Activated CD8-positive, alpha-beta T cell treated with anti-CD3 and anti-CD28 coated beads for 36 hours (primary cell): Measurements from ENCODE around the gene LMX1B. TPM values are rescaled to one million over a fixed set of nuclear protein-coding genes. Genes with fewer than 3 reads are reported as not detected.
A peak's percentile ranks its signal among the peaks of the same experiment; 100 is the strongest.
"Not testable (repeated sequence)": the region's sequence is repeated elsewhere in the genome, so short reads cannot be mapped to it uniquely, and the experiment has no call there.

Source experiments
- ATAC-seq: fragments of 200-7000 bp; cut with Tn5 transposase; one replicate; pipeline ENCODE4 v1.10.0; 2021; ENCODE audit warnings: mild to moderate bottlenecking, moderate library complexity
- CTCF ChIA-PET: fragments of 350-600 bp; sonication (Branson Sonifier 250); formaldehyde crosslinking; loops from one replicate; lab custom pipeline; 2021; ENCODE audit warnings: antibody characterized with exemption; lab: Charles Lee
- POLR2A ChIA-PET: fragments of 350-600 bp; sonication (Branson Sonifier 250); formaldehyde crosslinking; loops from one replicate; lab custom pipeline; 2021; ENCODE audit warnings: antibody characterized with exemption; lab: Charles Lee
- DNase-seq: peaks from one replicate; pipeline ENCODE4 v3.0.0-alpha.2; 2020
- H3K27ac Mint-ChIP-seq: one replicate; pipeline ENCODE4 v1.8.0; 2021; ENCODE audit warnings: mild to moderate bottlenecking, mixed read lengths
- H3K27me3 Mint-ChIP-seq: one replicate; pipeline ENCODE4 v1.8.0; 2021; ENCODE audit warnings: mixed read lengths
- H3K36me3 Mint-ChIP-seq: one replicate; pipeline ENCODE4 v1.8.0; 2021; ENCODE audit warnings: low read depth, mixed read lengths
- H3K4me1 Mint-ChIP-seq: one replicate; pipeline ENCODE4 v1.8.0; 2021; ENCODE audit warnings: low read depth, mixed read lengths
- H3K4me3 Mint-ChIP-seq: one replicate; pipeline ENCODE4 v1.8.0; 2021; ENCODE audit warnings: mild to moderate bottlenecking, moderate library complexity, mixed read lengths
- H3K9me3 Mint-ChIP-seq: one replicate; pipeline ENCODE4 v1.8.0; 2021; ENCODE audit warnings: mixed read lengths
- CTCF ChIP-seq: fragments of 200-600 bp; IDR thresholded peaks from one replicate; pipeline ENCODE4 v1.8.0; 2022; ENCODE audit warnings: antibody characterized with exemption, mild to moderate bottlenecking
- intact Hi-C: fragments of 100-400 bp; cut with micrococcal nuclease; formaldehyde crosslinking; loops from one replicate; pipeline ENCODE4 v1.10.0; 2022
- total RNA-seq, 2 experiments: library from RNA; stranded (reverse); gene quantifications; one replicate each; pipeline ENCODE4 v1.2.3, GENCODE V29; 2021

The LMX1B gene
- total RNA-seq, 2 experiments from 2014 or later, result not detected

GRCh38 chr9:126724226-126724625 lies 110.5 kb downstream of the LMX1B start:
- DNase-seq (no peak), ATAC-seq (no peak)
- no peaks in the 10 kb centered on the region for H3K36me3 Mint-ChIP-seq
- TF ChIP-seq CTCF, result no peak
- POLR2A ChIA-PET, result interaction anchor here (0.8 to 1.8 kb wide), 2 partner anchors 8 to 19 kb away, joined by 3 to 5 read pairs; no protein-coding TSS in a partner anchor
- H3K27me3 Mint-ChIP-seq, result no peaks in the 10 kb centered on the region
- peak overlapping the region; percentile 79 for H3K4me3 Mint-ChIP-seq
- H3K9me3 Mint-ChIP-seq, result no peaks in the 10 kb centered on the region
- CTCF ChIA-PET, result interaction anchor here (1.0 to 2.2 kb wide), 3 partner anchors 18 to 58 kb away, joined by 4 to 16 read pairs (median 5); no protein-coding TSS in a partner anchor
- no peak overlapping the region for H3K27ac Mint-ChIP-seq
- H3K4me1 Mint-ChIP-seq, result peaks cover 35% of the 10 kb centered on the region
- intact Hi-C loops, result no loop called here

DNA sequence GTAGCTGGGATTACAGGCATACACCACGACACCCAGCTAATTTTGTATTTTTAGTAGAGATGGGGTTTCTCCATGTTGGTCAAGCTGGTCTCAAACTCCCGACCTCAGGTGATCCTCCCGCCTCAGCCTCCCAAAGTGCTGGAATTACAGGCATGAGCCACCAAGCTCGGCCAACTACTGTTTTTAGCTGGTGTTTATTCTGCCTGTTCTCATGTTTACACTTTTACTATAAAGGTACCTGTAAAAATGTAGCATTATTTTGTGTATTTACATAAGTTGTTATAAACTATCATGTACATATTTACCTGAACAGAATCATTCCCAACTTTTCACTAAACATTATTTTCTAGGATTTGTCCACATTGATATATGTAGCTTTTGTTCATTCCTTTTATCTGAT lies 111.8 kb downstream of the LMX1B start:
- intact Hi-C loops, H3K36me3 Mint-ChIP-seq, DNase-seq, H3K27ac Mint-ChIP-seq, ATAC-seq, H3K27me3 Mint-ChIP-seq, H3K9me3 Mint-ChIP-seq, H3K4me3 Mint-ChIP-seq: not testable (repeated sequence)
- peaks cover 23% of the 10 kb centered on the region for H3K4me1 Mint-ChIP-seq
- ChIA-PET POLR2A (interaction anchor here (0.5 kb wide), 1 partner anchor 10 kb away, joined by 5 read pairs; no protein-coding TSS in a partner anchor), CTCF (interaction anchor here (1.2 to 4.0 kb wide), 2 partner anchors 19 to 23 kb away, joined by 4 to 17 read pairs; no protein-coding TSS in a partner anchor)

DNA sequence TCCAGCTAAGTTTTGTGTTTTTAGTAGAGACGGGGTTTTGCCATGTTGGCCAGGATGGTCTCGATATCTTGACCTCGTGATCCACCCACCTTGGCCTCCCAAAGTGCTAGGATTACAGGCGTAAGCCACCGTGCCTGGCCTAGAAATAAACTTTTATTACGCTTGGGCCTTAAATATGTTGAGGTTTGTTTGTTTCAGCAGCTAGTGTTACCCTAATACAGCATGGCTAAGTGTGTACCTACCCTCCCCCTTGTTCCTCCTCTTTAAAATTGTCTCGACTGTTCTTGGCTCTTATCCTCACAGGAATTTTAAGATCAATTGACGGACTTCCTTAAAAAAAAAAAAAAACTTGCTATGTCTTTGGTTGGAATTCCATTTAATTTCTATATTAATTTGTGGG lies 114.5 kb downstream of the LMX1B start:
- H3K36me3 Mint-ChIP-seq, H3K27ac Mint-ChIP-seq, H3K9me3 Mint-ChIP-seq, H3K27me3 Mint-ChIP-seq, intact Hi-C loops, POLR2A ChIA-PET, DNase-seq, ATAC-seq, H3K4me1 Mint-ChIP-seq, H3K4me3 Mint-ChIP-seq: not testable (repeated sequence)
- CTCF ChIA-PET, result interaction anchor here (0.9 to 4.0 kb wide), 2 partner anchors 22 to 53 kb away, joined by 3 to 17 read pairs; no protein-coding TSS in a partner anchor

DNA sequence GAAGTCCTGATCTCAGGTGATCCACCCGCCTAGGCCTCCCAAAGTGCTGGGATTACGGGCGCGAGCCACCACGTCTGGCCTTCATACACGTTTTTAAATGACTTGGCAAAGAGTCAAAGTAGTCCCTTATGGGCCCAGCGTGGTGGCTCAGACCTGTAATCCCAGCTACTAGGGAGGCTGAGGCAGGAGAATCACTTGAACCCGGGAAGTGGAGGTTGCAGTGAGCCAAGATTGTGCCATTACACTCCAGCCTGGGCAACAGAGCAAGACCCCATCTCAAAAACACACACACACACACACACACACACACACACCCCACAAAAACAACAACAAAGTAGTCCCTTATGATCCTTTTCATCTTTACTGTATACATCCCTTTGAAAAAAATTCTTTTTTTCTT lies 116.9 kb downstream of the LMX1B start:
- H3K4me1 Mint-ChIP-seq, H3K9me3 Mint-ChIP-seq, intact Hi-C loops, H3K4me3 Mint-ChIP-seq, H3K27ac Mint-ChIP-seq, ATAC-seq, H3K36me3 Mint-ChIP-seq, DNase-seq, H3K27me3 Mint-ChIP-seq, POLR2A ChIA-PET: not testable (repeated sequence)
- CTCF ChIA-PET, result interaction anchor here (2.3 to 7.1 kb wide), 2 partner anchors 25 to 51 kb away, joined by 10 to 52 read pairs; no protein-coding TSS in a partner anchor

GRCh38 chr9:126733005-126733404 lies 119.3 kb downstream of the LMX1B start:
- CTCF ChIA-PET, result interaction anchor here (1.4 to 7.1 kb wide), 3 partner anchors 27 to 49 kb away, joined by 7 to 52 read pairs (median 14); no protein-coding TSS in a partner anchor
- intact Hi-C loops, result no loop called here

DNA sequence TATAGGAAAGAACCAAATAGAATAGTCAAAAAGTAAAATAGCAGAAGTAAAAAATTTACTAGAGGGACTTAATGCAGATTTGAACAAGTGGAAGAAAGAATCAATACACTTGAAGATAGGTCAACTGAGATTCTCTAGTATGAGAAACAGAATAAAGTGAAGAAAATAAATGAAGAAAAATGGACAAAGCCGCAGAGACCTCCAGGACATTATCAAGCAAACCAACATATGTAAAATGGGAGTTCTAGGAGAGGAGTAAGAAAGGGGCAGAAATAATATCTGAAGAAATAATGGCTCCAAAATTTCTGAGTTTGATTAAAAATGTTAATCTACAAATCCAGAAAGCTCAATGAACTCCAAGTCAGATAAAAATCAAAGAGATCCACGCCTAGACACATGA lies 121.1 kb downstream of the LMX1B start:
- peaks cover 2% of the 10 kb centered on the region for H3K4me1 Mint-ChIP-seq
- H3K27ac Mint-ChIP-seq, result no peak overlapping the region
- CTCF ChIA-PET, result interaction anchor here (1.1 to 7.1 kb wide), 4 partner anchors 8 to 47 kb away, joined by 3 to 52 read pairs (median 9); no protein-coding TSS in a partner anchor
- POLR2A ChIA-PET, result interaction anchor here (1.0 to 1.5 kb wide), 2 partner anchors 14 to 17 kb away, joined by 3 read pairs; no protein-coding TSS in a partner anchor
- H3K27me3 Mint-ChIP-seq, result no peaks in the 10 kb centered on the region
- H3K9me3 Mint-ChIP-seq, result peaks cover 13% of the 10 kb centered on the region
- H3K4me3 Mint-ChIP-seq, result no peak overlapping the region
- DNase-seq (no peak), ATAC-seq (no peak)
- peaks cover 6% of the 10 kb centered on the region for H3K36me3 Mint-ChIP-seq
- TF ChIP-seq CTCF, result no peak
- intact Hi-C loops, result no loop called here

More at GRCh38 chr9:126733005-126733404, 119.3 kb downstream of the LMX1B start:
- Mint-ChIP-seq H3K4me3 (no peak overlapping the region), H3K36me3 (peaks cover 6% of the 10 kb centered on the region), H3K27me3 (no peaks in the 10 kb centered on the region), H3K9me3 (peaks cover 13% of the 10 kb centered on the region), H3K4me1 (no peaks in the 10 kb centered on the region), H3K27ac (no peak overlapping the region)
- POLR2A ChIA-PET, result interaction anchor here (1.4 to 1.6 kb wide), 2 partner anchors 9 to 11 kb away, joined by 3 read pairs; no protein-coding TSS in a partner anchor
- no peak for TF ChIP-seq CTCF
- no peak for ATAC-seq
- DNase-seq, result no peak
